GM06990 (cell line): Measurements from ENCODE around the gene CDH18.

Experiments
- DNase-seq: peaks from one replicate; pipeline ENCODE4 v3.0.0-alpha.2; 2011; ENCODE audit not compliant: insufficient read length; ENCODE audit errors: extremely low read depth
- H3K27me3 ChIP-seq: replicated peaks from 2 replicates; pipeline ENCODE4 v1.6.0; 2011; ENCODE audit warnings: low read length; ENCODE audit not compliant: control insufficient read depth, insufficient read depth
- H3K36me3 ChIP-seq: 2 replicates; pipeline ENCODE4 v1.5.1; 2011; ENCODE audit warnings: low read length; ENCODE audit not compliant: control insufficient read depth, insufficient read depth
- H3K4me3 ChIP-seq: replicated peaks from 2 replicates; pipeline ENCODE4 v1.5.1; 2011; ENCODE audit warnings: low read depth, mild to moderate bottlenecking, control low read depth, low read length
- TF ChIP-seq, protein P1 (sequence below): IDR thresholded peaks from 2 replicates; pipeline ENCODE4 v1.5.1; 2011; ENCODE audit warnings: low read length, control low read depth, mild to moderate bottlenecking, inconsistent platforms; ENCODE audit not compliant: insufficient read depth, poor library complexity, severe bottlenecking

The CDH18 gene

DNA sequence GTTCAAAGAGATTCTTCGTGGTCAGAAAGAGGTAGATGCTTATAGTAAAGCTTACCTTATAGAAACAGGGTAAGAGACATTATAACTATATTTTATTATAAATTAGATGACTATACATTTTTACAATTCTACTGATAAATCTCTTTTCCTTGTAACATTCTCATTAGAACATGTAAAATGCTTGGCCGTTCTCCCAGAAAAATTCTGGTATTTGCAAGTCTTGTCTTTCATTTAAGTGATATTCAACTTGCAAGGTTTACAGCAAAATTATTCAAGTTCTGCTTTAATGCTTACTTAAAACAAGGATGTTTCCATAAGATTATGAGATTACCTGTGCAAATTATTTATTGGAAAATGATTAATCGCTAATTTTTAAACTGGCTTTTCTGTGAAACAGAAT is 41.3 kb upstream of the CDH18 start:
- Histone ChIP-seq H3K27me3 (no peaks in the 10 kb centered on the region), H3K4me3 (no peak overlapping the region), H3K36me3 (no peaks in the 10 kb centered on the region)
- no peak for DNase-seq
- TF ChIP-seq, protein P1, sequence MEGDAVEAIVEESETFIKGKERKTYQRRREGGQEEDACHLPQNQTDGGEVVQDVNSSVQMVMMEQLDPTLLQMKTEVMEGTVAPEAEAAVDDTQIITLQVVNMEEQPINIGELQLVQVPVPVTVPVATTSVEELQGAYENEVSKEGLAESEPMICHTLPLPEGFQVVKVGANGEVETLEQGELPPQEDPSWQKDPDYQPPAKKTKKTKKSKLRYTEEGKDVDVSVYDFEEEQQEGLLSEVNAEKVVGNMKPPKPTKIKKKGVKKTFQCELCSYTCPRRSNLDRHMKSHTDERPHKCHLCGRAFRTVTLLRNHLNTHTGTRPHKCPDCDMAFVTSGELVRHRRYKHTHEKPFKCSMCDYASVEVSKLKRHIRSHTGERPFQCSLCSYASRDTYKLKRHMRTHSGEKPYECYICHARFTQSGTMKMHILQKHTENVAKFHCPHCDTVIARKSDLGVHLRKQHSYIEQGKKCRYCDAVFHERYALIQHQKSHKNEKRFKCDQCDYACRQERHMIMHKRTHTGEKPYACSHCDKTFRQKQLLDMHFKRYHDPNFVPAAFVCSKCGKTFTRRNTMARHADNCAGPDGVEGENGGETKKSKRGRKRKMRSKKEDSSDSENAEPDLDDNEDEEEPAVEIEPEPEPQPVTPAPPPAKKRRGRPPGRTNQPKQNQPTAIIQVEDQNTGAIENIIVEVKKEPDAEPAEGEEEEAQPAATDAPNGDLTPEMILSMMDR: no peak

DNA sequence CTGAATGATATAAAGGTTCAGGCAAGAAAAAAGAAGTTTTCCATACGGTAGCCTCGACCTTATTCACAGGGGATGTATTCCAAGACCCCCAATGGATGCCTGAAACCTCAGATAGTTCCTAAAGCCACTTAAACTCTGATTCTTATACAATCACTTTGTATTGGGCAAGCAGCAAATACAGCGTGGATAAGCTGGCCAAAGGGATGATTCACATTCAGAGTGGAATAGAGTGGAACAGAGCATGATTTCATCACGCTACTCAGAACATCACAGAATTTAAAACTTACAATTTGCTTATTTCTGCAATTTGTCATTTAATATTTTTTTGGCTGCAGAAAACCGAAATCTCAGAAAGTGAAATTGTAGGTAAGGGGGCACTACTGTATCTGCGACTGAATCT is 40.5 kb upstream of the CDH18 start:
- DNase-seq: no peak
- Histone ChIP-seq H3K36me3 (no peaks in the 10 kb centered on the region), H3K27me3 (no peaks in the 10 kb centered on the region), H3K4me3 (no peak overlapping the region)
- TF ChIP-seq, protein P1: no peak

DNA sequence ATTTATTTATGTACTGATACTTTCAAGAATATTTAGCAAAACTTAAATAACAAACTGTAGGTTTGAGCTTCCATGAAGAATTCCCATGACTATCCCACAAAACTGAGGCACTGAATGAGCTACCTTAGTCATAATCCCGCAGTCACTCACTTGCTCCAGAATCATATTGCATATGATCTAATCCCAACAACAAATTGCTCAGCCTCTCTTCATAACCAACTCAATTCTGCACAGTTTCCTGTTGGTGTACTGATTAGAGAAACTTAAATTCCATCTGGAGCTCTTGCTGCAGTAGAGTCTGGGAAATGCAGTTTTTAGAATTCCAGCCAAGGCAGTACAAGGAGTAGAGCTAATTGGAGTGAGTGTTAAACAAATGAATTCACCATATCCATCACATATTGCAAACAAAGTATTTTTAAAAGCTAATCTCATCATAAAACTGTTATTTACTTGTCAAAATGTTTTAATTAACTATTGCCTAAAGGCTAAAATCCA is 35.7 kb upstream of the CDH18 start:
- no peaks in the 10 kb centered on the region for H3K36me3 ChIP-seq
- H3K27me3 ChIP-seq: no peaks in the 10 kb centered on the region
- TF ChIP-seq, protein P1: no peak
- no peak overlapping the region for H3K4me3 ChIP-seq
- no peak for DNase-seq

DNA sequence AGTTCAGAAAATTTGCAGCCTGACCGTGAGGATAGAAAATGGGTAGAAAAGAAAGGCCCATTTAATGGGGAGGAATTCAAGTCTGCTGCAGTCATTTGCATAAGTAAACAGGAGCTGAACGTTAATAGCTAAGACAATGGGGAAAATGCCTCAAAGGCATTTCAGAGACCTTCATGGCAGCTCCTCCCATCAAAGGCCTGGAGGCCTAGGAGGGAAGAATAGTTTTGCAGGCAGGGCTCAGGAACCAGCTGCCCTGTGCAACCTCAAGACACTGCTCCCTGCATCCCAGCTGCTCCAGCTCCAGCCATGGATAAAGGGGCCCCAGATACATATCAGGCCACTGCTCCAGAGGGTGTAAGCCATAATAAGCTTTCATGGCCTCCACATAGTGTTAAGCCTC is 32.2 kb upstream of the CDH18 start:
- no peaks in the 10 kb centered on the region for H3K36me3 ChIP-seq
- no peaks in the 10 kb centered on the region for H3K27me3 ChIP-seq
- DNase-seq: no peak
- no peak overlapping the region for H3K4me3 ChIP-seq
- TF ChIP-seq, protein P1: no peak

DNA sequence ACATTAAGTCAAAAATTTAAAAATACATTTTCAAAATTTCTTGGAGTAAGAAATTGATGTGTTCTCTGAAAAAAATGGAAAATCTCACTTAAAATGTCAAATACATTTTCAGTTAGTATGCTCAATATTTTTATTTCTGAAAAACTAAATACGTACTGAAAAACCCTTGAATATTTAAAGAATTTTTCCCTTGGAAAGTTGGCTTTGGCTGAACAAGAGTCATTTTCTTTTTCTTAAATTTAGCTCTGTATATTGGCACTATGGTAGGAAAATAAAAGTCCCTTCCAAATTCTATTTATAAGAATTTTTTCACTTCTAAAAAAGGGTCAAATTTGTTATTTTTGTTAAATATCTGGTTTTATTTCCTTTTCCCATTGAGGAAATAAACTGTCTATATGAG is 29.0 kb upstream of the CDH18 start:
- TF ChIP-seq, protein P1: no peak
- H3K4me3 ChIP-seq: no peak overlapping the region
- no peak for DNase-seq
- H3K27me3 ChIP-seq: no peaks in the 10 kb centered on the region
- no peaks in the 10 kb centered on the region for H3K36me3 ChIP-seq

DNA sequence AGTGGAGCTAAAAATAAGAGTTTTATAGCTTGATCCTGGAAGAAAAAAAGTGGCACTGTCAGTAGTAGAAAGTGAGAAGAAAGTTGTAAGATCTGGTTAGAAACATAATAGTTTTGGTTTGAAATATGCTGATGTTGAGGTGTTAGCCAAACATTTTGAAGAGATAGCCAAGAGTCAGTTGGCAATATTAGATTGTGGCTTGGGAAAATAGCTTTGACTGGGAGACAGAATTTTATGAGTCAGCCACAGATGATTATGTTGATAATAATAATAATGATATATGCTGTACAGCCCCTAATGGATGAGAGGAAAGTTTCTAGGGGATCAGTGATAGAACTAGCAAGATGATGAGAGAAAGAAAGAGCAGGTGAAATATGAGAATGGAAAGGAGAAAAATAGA is 12.4 kb upstream of the CDH18 start:
- Histone ChIP-seq H3K4me3 (no peak overlapping the region), H3K36me3 (no peaks in the 10 kb centered on the region), H3K27me3 (no peaks in the 10 kb centered on the region)
- TF ChIP-seq, protein P1: no peak
- DNase-seq: no peak
